Kidney epithelial cell (primary cell): ENCODE data around the gene B3GNT8. TPM values are rescaled to one million over a fixed set of nuclear protein-coding genes. Genes with fewer than 3 reads are reported as not detected.
"Not testable (repeated sequence)": the region's sequence is repeated elsewhere in the genome, so short reads cannot be mapped to it uniquely, and the experiment has no call there.

Source experiments
- DNase-seq: peaks from one replicate; pipeline ENCODE4 v3.0.0-alpha.2; 2010; ENCODE audit warnings: low read depth
- H3K27me3 ChIP-seq: 2 replicates; pipeline ENCODE4 v1.6.0; 2011; ENCODE audit warnings: low read length; ENCODE audit not compliant: control insufficient read depth, insufficient read depth
- H3K36me3 ChIP-seq: 2 replicates; pipeline ENCODE4 v1.5.1; 2011; ENCODE audit warnings: low read length; ENCODE audit not compliant: control insufficient read depth, insufficient read depth
- H3K4me3 ChIP-seq: 2 replicates; pipeline ENCODE4 v1.5.1; 2011; ENCODE audit warnings: low read depth, mild to moderate bottlenecking, control low read depth, low read length
- total RNA-seq: library from RNA; depleted of rRNA; stranded (reverse); fragments of >200 nt; gene quantifications from 2 replicates; pipeline ENCODE4 v1.2.3, GENCODE V29; 2015
- TF ChIP-seq, protein P1 (sequence below): IDR thresholded peaks from 2 replicates; pipeline ENCODE4 v1.5.1; 2011; ENCODE audit warnings: mild to moderate bottlenecking, moderate library complexity, low read length, control low read depth, inconsistent platforms; ENCODE audit not compliant: insufficient read depth, poor library complexity, severe bottlenecking

B3GNT8 gene
- total RNA-seq, 1 donor from 2014 or later, result 1.2 TPM

- H3K4me3 ChIP-seq, result no peak overlapping the region
- TF ChIP-seq, protein P1, sequence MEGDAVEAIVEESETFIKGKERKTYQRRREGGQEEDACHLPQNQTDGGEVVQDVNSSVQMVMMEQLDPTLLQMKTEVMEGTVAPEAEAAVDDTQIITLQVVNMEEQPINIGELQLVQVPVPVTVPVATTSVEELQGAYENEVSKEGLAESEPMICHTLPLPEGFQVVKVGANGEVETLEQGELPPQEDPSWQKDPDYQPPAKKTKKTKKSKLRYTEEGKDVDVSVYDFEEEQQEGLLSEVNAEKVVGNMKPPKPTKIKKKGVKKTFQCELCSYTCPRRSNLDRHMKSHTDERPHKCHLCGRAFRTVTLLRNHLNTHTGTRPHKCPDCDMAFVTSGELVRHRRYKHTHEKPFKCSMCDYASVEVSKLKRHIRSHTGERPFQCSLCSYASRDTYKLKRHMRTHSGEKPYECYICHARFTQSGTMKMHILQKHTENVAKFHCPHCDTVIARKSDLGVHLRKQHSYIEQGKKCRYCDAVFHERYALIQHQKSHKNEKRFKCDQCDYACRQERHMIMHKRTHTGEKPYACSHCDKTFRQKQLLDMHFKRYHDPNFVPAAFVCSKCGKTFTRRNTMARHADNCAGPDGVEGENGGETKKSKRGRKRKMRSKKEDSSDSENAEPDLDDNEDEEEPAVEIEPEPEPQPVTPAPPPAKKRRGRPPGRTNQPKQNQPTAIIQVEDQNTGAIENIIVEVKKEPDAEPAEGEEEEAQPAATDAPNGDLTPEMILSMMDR, result no peak
- DNase-seq, result no peak
- H3K36me3 ChIP-seq, result peaks cover 1% of the 10 kb centered on the region
- H3K27me3 ChIP-seq, result no peaks in the 10 kb centered on the region
Measured at GRCh38 chr19:41437944-41438574, 10.9 kb upstream of the B3GNT8 start.

GRCh38 chr19:41436674-41436951 lies 9.4 kb upstream of the B3GNT8 start:
- TF ChIP-seq, protein P1, result no peak
- no peak overlapping the region for H3K4me3 ChIP-seq
- H3K36me3 ChIP-seq, result peaks cover 1% of the 10 kb centered on the region
- H3K27me3 ChIP-seq, result no peaks in the 10 kb centered on the region
- DNase-seq, result no peak

DNA sequence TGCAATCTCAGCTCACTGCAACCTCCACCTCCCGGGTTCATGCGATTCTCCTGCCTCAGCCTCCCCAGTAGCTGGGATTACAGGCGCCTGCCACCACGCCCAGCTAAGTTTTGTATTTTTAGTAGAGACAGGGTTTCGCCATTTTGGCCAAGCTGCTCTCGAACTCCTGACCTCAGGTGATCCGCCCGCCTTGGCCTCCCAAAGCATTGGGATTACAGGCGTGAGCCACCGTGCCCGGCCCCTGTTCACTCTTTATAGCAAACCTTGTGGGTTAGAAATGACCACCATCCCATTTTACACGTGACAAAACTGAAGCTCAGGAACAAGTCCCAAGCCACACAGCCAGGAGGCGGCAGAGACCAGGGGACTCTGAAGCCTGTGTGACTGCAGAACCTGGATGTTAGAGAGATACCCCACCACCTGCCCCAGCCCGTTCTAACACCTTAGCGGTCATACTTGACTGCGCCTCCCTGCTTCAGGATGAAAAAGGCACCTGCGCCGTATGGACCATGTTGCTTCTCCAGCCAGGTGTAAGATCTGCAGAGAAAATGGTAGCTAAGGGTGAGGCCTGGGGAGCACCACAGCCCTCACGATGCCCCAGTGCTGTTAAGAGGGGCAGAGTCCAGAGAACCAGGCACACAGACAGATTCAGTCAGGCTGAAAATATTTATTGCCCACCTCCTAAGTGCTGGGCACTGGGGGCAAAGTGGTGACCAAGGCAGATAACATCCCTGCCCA lies 8.9 kb upstream of the B3GNT8 start:
- TF ChIP-seq, protein P1, result no peak
- DNase-seq, result no peak
- Histone ChIP-seq H3K4me3 (no peak overlapping the region), H3K36me3 (peaks cover 1% of the 10 kb centered on the region), H3K27me3 (no peaks in the 10 kb centered on the region)

DNA sequence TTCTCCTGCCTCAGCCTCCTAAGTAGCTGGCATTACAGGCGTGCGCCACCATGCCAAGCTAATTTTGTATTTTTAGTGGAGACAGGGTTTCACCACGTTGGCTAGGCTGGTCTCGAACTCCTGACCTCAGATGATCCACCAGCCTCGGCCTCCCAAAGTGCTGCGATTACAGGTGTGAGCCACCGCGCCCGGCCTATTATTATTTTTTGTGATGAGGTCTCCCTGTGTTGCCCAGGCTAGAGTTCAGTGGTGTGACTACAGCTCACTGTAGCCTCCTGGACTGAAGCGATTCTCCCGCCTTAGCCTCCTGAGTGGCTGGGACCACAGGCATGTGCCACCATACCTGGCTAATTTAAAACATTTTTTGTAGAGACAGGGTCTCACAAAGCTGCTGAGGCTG lies 8.2 kb upstream of the B3GNT8 start:
- not testable (repeated sequence) for H3K36me3 ChIP-seq, H3K27me3 ChIP-seq, H3K4me3 ChIP-seq, DNase-seq

DNA sequence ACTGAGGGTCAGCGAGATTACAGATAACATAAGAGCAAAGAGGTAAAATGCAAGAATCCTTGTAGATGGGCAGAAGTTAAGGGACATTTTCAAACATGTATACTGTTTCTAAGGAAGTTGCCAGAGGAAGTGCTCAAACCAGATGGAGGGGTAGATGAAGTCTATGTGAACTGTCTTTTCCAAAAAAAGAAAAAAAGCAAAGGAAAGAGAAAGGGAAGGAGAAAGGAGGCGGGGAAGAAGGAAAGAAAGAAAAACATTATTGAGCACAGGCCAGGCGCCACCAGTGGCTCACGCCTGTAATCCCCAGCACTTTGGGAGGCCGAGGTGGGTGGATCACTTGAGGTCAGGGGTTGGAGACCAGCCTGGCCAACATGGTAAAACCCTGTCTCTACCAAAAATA lies 7.3 kb upstream of the B3GNT8 start:
- peaks cover 2% of the 10 kb centered on the region for H3K36me3 ChIP-seq
- DNase-seq, result no peak
- no peaks in the 10 kb centered on the region for H3K27me3 ChIP-seq
- TF ChIP-seq, protein P1, result no peak
- no peak overlapping the region for H3K4me3 ChIP-seq

- Histone ChIP-seq H3K4me3 (no peak overlapping the region), H3K27me3 (no peaks in the 10 kb centered on the region), H3K36me3 (peaks cover 2% of the 10 kb centered on the region)
- no peak for DNase-seq
- TF ChIP-seq, protein P1, result no peak
Measured at GRCh38 chr19:41433171-41433570, 6.0 kb upstream of the B3GNT8 start.
